GM03348 (cell line): Measurements from ENCODE around the gene EMC9.

Experiments used
- DNase-seq: peaks from one replicate; pipeline ENCODE4 v3.0.0; 2012; ENCODE audit warnings: low spot score

Gene EMC9, protein sequence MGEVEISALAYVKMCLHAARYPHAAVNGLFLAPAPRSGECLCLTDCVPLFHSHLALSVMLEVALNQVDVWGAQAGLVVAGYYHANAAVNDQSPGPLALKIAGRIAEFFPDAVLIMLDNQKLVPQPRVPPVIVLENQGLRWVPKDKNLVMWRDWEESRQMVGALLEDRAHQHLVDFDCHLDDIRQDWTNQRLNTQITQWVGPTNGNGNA

DNA sequence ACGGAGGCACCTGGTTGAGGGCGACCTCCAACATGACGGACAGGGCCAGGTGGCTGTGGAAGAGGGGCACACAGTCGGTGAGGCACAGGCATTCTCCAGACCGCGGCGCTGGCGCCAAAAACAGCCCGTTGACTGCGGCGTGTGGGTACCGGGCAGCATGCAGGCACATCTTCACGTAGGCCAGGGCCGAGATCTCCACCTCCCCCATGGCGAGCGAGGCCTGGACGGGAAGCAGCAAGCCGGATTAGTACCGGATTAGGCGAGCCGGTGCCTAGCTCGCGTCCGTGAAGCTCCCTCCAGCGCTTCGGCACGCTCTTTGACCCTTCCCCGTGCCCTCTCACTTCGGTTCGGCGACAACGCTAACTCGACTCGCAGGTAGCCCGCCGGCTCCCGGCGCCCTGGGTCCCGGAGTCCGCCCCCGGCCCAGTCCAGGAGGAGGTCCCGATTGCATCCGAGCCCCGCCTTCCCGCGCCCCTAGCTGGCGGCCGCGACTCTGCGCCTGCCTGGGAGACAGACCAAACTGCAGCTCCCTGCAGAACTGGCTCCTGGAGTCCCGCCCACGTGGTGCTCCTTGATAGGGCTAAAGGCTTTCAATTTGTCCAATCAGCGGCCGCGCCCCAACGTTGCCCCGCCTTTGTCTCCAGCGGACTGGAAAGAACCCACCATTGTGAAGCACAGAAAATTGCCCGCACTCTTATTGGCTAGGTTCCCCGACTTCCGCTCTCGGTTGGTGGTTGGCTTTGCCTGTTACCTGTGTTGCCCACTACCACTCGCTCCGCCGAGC is at the start of gene EMC9:
Gene EMC9, minus strand, starts transcription at position 495 of the 784 bp plus-strand sequence. Its CDS starts 287 bp downstream, at position 208.
- peak; percentile 97 for DNase-seq

DNA sequence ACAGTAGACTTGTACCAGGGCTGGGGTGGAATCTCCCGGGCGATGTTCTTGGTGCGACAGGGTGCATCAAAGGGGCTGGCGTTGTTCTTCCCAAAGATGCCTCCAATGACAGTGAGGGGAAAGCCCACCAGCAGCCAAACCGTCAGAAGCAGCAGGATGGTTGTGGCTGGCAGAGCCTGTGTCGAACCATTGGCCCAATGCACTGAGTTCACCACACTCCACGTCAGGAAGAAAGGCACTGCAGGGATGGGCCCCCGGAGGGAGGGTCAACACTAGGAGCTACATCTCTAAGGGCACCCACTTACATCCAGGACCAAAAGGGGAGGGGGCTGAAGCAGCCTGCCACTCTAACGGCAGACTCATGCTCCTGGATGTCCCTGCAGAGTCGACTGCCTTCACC is 49.0 kb upstream of the EMC9 start:
- no peak for DNase-seq

DNA sequence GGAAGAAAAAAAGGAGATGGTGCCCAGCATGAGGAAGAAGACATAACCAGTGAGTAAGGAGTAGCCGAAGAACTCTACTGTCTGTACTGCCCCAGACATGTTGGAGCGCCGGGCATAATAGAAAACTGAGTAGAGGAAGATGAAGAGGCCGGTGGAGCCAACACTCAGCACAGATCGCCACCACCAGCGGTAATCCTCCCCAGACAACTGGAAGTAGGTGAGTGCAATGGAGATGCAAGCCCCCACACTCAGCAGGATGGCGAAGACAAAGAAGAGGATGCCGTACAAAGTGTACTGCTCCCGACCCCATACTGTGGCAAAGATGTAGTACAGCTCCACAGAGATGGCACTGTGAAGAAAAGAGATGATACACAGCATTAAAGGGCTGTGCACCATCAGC is 48.1 kb upstream of the EMC9 start:
- DNase-seq = no peak

DNA sequence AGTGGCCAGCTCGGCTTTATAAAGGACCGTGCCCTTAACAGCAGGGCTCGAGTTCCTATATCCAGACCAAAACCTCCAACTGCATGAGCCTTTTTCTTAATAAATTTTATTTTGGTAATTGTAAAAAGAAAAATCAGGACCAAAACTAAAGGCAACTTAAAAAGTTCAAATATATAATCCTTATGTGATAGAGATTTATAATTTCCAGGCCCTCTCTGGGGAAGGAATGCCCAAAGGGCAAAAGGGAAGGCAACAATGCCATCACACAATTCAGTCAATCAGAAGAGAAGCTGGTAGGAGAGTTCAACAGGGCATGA is 47.6 kb upstream of the EMC9 start:
- no peak for DNase-seq

DNA sequence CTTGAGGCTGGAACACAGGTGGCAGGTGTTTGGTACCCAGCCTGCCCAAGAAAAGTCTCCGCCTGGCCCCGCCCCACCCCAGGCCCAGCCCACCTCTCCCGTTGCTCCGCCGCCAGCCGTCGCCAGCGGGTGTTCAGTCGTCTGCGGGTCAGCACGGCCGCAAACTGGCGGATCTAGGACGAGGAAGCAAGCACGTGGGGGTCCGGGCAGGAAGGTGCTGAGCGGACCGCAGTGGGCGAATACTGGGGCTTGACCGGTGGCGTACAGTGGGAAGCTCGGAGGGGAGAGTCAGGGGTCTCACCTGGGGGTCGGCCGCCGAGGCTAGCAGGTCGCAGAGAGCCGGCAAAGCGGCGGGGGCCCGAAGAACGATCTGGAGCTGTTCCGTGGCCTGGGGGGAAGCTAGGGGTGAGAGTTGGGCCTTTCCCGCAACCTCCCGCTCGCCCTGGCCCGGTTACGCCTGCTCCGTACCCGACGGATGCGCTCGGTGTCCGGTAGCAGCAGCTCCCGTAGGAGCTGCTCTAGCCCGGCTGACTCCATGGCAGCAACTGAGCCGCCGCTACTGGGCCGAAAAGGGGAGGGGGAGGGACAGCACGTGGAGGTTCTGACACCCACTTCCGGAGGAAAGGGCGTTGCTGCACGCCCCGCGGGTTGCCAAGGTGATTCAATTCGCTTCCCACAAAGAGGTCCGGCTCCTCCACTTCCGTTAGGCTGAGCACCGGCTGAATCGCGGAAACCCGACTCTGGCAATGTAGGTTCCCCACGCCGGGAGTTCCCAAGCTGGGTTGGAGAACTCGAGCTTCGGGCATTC is 47.1 kb upstream of the EMC9 start, which contains the start of gene IPO4:
Gene IPO4, minus strand, starts transcription at position 566 of the 808 bp plus-strand sequence. Its CDS starts 29 bp downstream, at position 537.
- peak; percentile 98 for DNase-seq

DNA sequence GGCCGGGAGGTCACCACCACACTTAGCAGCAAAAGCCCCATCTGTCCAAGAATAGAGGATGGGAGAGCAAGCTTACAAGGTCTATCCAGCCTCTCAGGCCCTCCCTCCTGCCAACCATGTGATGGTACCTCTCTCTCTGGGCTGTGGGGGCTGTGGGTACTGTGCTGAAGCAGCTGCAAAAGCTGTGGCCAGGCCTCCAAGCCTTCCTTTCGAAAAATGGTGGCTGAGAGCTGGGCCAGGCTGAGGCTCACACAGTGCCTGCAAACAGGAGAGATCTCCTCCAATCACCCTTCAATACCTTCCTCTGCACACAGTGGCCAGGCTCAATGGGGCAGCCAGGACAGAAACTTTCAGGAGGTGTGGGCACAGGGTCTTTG is 46.1 kb upstream of the EMC9 start:
- no peak for DNase-seq

DNA sequence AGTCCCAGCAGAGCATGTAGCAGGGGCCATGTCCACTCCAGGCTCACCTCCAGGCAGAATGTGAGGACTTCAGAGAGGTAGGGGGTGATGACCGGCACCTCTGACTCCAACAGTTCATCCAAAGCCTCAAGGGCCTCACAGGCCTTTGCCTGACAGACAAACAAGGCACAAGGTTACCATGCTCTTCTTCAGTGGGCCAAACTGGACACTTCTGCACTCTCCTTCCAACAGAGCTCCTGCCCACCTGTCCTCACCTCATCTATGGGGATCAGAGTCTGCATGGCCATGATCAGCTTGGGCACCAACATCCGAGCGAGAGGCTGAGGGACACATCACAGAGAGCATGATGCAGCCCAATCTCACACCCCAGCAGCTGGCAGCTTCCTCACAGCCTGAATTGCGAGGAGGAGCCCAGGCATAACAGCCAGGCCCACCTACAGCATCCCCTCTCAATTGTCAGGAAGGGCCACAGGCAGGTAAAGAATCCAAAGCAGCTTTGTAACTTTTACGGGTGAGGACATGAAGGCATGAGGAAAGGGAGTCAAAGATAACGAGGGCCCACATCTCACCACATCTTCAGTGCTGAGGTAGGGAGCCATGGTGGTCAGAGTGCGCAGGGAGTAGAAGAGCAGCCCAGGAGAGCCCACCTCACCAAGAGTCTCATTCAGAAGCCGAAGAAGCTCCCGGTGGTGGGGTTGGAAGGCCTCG is 45.6 kb upstream of the EMC9 start:
- DNase-seq = no peak

DNA sequence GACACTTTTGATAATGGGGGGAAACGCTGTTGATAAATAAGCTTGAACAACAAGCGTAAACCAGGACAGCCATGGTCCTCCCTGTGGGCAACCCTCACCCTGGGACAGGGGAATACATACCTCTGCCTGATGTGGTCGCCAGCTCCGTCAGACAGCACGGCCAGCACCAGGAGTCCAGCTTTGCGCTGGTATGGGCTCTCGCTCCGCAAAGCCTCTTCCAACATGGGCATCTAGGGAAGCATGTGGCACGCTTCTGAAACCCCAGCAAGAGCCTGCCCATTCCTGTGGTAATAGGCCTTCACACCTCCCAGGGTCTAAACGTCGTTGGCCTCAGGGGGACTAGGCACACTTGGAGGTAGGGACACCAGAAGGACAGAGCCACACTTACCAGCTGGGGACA is 44.4 kb upstream of the EMC9 start:
- DNase-seq = no peak

DNA sequence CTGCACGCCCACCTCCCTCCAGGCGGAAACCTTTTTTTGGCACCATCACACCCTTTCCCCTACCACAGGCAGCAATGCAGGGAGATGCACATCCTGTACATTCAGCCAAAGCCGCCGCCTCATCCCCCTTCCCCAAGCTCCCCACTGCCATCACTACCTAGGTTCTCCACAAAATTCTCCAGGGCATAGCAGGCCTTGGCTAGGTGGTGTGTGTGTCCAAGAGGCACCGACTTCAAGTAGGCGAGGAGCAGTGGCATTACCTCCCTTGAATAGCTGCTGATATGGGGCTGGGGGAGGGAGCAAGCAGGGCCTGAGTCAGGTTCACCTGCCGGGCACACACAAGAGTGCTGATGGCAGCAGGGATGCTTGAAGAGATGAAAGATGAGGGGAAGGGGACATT is 43.6 kb upstream of the EMC9 start:
- no peak for DNase-seq

DNA sequence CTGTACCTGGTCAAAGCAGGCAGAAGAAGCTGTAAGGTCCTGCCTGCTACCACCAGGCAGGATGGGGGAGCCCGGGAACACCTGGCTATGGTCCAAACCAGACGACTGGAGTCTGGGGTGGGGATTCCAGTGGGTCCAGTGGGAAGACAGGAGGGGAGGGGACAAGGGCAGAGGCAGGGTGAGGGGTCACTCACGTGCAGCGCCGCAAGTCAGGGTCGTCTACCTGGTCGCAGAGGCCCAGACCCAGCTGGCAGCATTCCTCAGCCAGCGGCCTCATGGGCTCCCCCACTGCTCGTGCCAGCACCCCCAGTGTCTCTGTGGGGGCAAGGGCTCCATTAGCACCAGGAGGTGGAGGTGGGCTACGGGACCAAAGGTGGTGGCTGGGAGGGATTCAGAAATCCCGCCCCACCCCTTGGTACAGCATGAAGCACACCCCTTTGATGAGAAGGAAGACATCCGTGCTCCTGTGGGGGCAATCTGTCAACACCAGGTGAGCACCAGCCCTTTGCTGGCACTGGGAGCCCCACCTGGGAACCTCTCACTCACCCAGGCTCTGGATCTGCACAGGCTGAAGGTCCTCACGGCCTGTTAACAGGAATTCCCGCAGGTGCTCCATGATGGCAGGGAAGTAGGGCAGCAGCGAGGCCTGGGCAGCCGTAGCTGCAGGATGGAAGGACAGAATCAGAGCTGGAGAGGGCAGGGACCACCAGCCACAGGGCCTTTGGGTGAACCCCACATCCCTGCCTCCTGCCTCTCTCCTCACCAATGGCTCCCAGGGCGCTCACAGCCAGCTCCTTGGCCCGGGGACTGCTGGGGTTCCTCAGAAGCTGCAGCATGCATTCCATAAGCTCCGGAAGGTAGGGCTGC is 42.9 kb upstream of the EMC9 start:
- no peak for DNase-seq

DNA sequence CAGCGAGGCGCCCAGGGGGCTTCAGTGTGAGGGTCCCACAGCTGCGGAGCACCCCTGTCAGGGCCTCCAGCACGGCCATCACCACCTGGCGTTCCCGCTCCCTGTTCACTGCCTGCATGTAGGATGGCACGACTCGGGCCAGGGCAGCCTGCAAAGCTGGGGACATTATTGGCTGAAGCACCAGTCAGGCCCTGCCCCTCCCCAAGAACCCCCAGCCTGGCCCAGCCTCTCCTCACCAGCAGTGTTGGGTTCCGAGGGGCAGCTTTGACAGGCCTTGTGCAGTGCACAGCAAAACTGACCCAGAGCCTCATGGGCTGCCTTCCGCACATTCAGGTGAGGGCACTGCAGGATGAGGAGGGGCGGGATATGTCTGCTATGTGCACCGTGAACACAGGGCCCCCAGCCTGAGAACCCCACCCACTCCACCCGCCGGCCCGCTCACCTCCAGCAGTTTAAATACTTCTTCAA is 41.7 kb upstream of the EMC9 start:
- DNase-seq = no peak

DNA sequence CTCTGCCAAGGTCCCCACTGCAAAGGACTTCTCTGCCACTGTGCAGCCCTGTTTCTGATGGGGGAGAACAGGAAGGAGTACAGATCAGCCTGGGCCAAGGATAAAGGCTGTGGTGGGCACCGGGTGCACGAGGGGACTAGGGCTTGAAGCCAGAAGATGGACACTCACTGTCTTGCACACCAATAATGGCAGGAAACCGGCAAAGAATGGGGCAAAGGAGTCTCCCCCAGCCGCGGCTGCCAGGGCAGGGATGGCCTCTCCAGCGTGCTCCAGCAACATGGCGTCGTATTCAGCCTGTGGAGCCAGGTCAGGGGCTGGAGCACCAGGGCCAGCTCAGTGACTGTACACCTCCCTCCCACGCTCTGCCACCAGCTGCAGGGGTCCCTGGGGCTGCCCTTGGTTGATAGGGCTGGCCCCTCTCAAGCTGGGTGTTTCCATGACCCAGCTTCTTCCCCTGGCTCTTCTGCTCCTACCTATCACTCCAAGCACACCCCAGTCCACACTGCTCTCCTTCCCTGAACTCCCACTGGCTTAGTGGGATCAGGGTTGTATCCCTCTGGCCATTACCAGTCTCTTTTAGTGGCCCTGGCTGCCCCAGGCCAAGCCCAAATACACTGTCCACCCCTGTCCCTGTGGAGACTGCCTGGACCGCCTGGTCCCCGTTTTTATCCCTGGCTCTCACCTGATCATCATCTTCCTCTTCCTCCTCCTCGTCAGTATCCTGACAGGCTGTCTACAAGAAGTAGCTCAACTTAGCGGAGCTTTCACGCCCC is 40.9 kb upstream of the EMC9 start:
- no peak for DNase-seq

DNA sequence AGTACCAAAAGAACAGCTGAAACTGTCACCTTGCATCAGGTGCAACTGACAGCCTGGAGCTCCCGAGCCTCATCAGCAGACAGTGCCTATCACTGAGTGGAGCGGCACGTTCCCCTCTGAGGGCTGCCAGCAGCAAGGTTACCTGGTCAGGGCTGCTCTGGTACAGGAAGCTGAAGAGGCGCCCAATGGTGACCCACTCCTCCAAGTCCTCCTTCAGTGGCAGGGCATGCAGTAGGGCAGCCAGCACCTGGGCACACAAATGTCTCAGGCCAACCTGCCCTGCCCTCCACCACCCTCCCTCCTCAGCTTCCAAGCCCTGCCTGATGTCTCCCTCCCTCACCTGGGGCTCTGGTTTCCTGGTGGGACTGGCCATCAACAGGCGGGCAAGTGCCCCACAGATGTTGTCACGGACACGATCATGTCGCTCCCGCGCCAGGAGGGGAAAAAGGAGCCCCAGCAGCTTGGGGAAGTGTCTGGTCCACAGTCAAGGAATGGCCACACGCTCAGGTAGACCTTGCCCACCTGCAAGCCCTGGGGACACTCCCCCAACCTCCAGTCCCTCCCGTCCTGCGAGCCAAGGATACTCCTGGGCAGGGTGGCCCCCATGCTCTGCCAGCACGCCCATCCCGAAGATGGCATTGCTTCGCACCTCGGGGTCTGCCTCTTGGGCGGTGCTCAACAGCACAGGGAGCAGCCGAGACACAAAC is 40.1 kb upstream of the EMC9 start:
- no peak for DNase-seq

DNA sequence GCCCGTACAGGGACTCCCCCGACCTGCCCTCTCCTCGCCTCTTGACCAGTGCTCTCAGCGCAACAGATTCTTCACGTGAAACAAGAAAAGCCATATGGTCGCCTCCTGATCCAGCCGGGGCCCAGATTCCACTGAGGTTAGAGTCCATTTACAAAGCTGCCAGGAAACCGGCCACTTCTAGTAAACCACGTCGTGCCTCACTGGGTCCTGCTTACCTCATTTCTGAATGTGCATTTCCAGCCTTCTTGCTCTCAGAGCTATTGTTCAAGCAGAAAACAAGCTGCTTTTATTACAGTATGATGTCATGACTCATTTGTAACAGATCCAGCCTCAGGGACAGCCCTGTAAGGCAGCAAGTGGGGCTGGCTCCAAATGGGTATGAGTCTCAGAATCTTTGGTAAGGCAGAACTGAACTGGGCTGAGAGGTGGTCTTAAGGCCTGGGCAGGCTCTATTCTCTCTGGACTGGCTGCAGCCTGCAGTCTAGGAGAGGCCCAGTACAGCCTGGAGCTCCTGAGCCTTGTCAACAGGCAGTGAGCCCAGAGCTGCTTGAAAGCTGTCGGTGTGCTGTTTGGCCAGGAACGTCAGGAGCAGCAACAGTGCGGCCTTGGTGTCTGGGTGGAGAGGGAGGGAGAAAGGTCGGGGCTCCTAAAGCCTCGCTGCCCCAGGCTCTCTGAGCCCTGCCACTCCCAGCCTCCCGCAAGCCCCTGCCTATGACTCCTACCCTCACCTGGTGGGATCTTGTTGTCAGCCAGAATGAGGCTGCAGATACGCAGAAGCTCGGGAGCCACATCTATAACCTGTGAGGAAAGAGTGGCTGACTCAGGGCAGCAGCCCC is 38.8 kb upstream of the EMC9 start:
- peak; percentile 65 for DNase-seq

DNA sequence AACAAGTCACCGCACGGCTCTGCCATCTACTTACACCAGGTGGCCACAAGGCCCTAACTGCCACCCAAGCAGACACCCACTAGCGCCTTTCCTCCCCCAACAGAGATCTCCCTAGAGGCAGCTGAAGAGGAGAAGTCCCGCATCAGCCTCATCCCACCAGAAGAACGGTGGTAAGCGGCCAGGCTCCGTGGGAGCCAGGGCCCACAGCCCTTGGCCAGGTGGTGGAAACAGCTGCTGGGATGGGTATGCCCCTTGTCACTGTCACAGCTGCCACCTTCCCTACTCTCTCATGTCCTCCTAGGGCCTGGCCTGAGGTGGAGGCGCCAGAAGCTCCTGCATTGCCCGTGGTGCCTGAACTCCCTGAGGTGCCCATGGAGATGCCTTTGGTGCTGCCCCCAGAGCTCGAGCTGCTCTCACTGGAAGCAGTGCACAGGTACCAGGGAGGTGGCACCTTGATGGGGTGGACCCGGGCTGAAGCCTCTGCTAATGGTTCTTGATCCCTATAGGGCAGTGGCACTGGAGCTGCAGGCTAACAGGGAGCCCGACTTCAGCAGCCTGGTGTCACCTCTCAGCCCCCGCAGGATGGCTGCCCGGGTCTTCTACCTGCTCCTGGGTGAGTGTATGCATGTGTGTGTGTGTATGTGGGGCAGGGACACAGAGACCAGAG is 38.0 kb upstream of the EMC9 start:
- DNase-seq = no peak

DNA sequence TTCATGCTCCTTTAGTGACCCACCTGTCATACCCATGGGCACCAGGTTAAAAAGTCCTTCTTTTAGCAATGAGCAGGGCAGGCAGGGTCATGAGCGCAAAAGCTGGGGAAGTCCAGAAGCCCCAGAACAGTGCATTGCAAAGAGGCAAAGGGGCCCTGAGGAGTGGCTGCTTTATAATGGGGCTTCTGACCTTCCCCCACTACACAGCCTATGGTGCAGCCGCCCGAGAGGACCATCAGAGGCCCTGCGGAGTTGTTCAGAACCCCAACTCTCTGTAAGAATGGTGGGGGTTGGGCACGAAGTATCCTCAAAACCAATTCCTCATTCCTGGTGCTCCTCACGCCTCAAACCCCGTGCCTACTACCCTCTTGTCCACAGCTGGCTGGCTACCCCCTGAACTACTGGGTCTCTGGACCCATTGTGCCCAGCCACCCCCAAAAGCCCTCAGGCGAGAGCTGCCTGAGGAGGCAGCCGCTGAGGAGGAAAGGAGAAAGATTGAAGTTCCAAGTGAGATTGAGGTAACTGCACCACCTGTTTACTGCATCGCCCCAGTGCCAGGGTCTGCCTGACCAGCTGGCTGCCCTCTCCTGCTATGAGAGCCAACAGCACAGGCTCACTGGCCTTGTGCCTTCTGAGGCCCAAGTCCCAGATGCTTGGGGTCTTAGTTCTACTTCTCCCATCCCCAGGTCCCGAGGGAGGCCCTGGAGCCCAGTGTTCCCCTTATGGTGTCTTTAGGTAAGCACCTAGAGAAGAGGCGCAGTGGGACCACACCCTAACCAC is 37.2 kb upstream of the EMC9 start:
- DNase-seq = no peak

DNA sequence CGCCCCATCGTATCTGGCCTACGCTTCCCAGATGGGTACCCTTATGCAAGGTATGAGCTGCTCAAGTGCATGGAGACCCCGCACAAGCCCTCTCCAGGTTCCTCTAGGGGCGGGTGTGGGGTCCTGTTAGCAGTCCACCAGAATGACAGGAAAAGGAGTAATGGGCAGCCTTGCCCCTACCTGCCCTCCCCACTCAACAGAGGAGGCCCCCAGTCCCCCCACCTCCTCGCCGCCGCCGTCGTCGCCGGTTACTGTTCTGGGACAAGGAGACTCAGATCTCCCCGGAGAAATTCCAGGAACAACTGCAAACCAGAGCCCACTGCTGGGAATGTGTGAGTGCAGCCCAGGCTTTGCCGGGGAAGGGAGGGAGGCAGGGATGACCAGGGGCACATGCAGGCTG is 36.5 kb upstream of the EMC9 start:
- no peak for DNase-seq
